Left hindlimb (tissue), 1 donor: ENCODE data around the gene MATR3.
"Not testable (repeated sequence)": the region's sequence is repeated elsewhere in the genome, so short reads cannot be mapped to it uniquely, and the experiment has no call there.

Experiments
- DNase-seq: peaks from one replicate; pipeline ENCODE4 v3.0.0-alpha.2; 2018

MATR3 gene

DNA sequence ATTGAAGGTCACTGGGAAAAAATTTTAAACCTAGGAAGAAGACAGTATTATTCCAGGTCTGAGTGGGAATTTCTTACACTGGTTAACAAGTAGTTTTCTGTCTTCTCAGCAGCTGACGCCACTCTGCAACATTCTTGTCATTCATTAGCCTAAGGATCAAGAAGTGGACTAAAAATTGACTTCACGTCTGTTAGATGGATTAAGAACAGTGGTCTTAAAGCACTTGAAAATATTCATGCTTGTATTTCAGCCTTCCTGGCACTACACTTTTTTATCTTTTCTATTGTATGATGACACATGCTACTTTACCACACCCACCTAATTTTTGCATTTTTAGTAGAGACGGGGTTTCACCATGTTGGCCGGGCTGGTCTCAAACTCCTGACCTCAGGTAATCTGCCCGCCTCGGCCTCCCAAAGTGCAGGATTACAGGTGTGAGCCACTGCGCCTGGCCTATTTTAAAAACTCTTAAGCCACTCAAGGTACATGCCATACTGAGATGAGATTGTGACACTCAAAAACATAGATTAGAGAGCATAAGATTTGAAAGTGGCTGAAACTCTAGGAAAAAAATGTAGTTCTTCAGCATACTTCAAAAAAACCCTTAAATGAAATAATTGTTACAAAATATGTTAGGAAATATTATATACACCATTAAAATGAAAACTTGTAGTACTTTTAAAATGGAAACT is 8.4 kb downstream of the MATR3 start:
- no peak for DNase-seq

DNA sequence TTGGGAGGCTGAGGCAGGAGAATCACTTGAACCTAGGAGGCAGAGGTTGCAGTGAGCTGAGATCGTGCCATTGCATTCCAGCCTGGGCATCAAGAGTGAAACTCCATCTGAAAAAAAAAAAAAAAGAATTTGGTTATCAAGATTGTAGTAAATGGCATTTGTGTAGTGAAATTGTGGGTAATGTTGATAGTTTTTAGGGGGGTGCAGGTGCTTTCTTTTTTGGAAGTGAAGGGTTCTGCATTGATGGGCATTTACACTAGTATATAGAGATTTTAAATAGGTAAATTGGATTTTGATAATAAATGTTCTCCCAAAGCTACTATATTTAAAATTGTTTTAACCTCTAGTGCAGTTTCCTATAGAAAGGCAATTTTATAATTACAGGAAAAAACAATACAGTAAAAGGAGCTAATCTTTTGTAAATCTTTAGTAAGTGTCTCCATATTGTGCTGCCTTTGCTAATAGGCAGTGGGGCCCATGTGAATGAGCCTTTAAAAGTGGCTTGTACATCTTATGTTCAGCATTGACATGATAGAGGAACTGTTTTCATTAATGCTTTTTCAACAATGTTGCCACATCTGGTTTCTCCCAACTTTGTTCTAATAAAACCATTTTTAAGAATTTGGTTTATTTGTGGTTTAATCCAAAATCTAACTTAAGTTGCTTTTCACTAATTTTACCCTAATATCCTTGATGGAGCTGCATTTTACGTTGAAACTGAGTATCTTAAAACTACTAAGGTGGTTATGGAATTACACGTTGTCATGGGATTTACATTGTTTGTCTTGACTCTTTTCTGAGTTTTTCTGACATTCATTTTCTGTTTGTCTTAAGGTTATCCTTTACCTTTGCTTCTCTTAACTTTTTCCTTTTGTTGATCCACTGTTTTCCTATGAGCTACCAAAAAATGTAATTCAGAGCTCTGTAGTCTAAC is 11.1 kb downstream of the MATR3 start:
- no peak for DNase-seq

DNA sequence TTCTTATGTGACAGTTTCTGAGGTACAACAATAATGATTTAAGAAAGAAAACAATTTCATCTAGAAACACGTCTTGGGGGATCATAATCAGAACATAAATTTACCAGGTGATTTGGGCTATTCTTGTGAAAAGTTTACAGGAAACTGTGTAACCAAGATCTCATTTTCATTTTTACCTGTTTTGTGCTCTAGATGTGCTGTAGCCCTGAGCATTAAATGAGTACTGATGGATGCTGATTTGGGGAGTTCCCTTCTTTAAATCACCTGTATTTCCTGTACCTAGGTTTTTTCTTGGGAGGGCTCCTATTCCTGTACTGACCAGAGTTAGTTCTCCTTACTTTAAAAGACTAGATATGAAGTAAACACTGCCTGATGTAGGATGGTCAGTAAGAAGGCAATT is 12.7 kb downstream of the MATR3 start:
- DNase-seq = no peak

DNA sequence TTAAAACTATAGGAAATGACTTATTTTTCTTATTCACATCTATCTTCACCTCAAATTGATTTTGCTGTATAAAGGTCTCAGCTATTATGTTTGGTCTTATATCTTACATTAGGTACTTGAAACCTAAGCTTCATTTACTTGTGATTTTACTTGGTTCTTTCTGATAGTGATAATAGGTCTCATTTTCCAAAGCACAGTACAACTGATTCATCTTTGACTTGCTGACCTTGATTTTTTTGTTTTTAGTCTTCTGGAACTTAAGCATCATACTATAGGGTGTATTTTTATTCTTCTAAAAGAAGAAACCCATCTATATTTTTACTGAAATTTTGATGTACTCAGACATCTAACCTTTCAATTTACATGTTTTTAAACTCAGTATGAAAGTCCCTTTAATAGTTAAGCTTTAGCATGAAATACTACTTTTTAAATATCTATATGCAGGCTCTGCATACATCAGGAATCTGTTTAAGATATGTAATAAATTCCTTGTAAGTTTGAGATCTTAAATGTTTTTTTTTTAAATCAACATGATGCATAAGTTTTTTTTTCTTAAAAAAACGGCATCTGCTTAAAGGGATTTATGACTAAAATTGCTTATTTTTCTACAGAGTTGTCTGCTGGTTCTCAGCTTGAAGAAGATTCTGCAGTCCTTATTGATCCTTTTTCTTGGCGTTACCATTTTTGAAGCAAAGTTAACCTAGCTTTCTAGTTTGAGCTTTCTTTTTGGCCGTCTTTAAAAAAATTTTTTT is 13.3 kb downstream of the MATR3 start:
- no peak for DNase-seq

DNA sequence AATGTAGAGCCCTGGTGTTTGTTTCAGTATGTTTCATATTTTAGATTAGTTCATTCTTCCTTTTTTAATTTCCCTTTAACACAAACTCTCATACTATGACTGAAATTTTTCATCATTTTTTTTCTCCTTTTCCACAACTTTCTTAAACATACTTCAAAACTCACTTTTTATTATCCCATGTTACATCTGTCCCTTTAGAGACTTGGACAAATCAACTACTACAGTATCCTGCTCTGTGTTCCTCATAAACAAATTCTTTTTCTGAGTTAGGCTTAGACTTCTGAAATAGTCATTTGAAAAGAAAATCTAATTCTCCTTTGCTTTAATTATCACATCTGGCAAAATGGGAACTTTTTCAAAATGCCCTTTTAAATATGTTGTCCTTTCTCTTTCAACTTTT is 15.3 kb downstream of the MATR3 start:
- no peak for DNase-seq

DNA sequence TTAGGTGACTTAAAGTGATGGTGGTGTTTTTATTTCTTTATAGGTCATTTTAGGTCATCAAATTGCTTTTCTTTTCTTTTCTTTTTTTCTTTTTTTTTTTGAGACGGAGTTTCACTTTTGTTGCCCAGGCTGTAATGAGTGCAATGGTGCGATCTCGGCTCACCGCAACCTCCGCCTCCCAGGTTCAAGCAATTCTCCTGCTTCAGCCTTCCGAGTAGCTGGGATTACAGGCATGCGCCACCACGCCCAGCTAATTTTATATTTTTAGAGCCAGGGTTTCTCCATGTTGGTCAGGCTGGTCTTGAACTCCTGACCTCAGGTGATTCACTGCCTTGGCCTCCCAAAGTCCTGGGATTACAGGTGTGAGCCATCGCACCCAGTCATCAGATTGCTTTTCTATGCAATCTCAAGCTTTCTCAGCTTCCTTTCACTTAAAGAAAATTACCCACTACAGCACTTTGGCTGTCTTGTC is 17.2 kb downstream of the MATR3 start:
- DNase-seq = not testable (repeated sequence)

DNA sequence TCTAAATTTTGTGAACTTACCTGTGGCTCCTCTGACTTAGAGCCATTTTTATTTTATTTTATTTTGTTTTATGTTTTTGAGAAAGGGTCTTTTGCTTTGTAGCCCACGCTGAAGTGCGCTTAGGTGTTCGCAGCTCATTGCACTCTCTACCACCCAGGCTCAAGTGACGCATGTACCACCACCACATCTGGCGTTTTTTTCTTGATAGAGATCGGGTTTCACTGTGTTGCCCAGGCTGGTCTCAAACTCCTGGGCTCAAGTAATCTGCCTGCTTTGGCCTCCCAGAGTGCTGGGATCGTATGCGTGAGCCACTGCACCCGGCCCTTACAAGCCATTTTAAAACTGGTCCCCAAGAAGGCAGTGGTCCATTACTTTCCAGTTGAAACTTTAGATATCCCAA is 18.5 kb downstream of the MATR3 start:
- no peak for DNase-seq

DNA sequence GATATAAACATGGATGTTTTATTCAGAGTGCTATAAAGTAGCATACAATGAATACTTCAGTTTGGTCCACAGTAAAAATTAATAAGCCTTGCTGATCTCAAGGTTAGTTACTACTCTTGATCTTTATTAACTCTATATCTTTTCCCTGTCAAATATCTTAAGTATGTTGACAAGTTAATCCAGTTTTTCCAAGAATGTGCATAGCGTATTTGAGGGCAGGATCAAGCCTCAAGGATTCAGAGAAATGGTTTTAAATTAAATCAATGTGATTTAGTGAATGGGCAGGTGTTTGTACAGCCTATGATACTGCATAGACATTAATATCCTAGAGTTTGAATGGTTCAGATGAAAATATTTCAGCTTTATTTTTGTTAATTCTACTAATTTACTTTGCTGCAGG is 20.7 kb downstream of the MATR3 start:
- DNase-seq = no peak

DNA sequence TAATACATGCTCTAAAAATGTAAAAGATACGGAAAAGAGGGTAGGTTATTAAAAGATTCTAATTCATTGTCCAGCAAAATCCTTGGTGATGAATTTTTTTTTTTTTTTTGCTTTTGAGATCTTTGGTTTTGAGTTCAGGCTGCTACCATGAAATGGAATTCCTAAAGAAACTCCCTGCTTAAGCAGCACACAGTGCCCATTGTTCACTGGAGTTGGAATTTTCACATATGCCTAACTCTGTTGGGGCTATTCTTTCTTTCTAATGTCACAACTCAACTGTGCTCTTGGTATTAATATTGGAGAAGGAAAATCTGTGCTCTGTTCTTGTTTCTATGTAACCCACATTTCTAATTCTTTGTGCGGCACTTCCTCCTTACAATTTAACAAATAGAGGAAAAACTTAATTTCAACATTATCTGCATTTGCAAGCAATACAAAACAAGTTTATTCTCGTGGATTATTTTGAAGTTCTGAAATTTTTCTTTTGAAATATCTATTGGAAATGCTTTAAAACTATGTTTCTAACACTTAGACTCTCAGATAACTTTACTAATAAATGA is 21.6 kb downstream of the MATR3 start:
- DNase-seq = no peak

DNA sequence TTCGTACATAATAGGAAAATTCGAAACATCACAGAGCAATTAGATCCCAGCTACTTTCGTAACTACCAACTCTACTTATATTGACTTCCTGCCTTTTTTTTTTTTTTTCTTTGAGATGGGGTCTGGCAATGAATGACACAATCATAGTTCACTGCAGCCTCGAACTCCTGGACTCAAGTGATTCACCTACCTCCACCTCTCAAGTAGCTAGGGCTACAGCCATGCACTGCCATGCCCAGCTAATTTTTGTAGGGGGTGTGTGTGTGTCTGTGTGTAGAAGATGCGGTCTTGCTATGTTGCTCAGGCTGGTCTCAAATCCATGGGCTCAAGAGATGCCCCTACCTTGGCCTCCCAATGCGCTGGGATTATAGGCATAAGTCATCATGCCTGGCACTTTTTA is 42.3 kb downstream of the MATR3 start:
- DNase-seq = no peak

DNA sequence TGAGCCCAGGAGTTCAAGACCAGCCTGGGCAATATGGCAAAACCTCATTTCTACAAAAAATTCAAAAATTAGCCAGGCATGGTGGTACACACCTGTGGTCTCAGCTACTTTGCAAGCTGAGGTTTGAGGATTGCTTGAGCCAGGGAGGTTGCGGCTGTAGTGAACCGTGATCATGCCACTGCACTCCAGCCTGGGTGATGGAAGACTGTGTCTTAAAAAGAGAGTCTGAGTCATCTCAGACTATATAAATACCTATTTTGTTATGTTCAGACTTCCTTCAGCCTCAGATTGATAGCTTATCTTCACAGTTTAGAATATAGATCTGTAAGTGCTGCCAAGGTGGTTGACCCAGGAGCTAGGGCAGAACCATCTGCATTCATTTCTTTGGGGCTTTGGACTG is 46.5 kb downstream of the MATR3 start:
- DNase-seq = no peak

DNA sequence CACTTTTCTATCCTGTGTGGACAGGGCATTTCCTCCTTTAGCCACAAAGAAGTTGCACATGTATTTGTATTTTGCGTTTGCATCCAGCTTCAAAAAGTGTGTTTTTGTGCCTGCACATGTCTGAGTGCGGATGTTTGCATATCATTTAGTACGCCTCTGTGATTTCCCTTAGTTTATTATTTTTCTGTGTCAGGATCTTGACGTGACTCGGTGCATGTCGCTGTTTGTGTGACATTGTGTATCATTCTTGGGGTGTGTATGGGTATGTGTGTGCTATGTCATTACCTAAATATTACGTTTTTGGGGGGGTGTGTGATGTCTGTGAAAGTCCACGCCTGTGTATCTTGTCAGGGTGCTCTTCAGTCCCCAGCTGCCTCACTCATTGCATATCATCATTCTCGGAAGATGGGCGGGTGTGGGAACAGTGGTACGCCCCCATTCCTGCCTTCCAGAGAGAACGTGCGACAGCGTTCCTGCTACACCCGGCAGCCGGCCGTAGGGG is 47.7 kb downstream of the MATR3 start:
- DNase-seq = no peak

DNA sequence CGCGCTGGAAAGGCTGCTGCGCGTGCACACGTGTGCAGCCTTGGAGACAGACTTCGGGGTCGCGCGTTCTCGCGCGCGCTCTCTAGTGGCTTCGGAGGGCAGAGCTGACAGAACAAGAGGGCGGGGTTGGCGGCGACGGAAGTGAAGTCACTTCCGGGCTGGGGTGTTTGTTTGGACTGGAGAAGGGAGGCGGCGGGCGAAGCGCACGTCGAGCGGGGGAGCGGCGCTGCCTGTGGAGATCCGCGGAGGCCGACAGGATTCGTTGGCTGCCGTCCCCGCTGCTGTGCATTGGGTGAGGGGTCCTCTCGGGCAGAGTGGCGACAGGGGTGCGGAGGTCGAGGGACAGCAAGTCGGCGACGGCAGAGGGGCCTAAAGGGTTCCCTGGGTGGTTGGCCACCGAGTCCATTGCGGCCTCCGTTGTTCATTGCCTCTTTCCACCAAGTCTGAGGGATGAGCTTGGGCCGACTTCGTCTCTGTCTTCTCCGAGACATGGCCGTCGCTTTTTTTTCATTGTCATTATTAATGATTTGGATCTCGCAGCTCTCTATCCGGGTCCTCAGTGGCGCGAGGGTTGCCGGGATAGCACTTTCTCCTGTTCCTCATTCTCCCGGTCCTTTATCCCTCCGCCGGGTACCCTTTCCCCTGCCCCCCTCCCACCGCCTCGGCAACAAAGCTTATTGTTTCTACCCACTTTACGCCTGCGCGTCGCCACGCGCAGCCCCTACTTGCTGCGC is 48.3 kb downstream of the MATR3 start, which contains the start of gene PAIP2:
Gene PAIP2 (plus strand): TSS at position 166 of the 734 bp plus-strand sequence. CDS start 21,931 bp downstream, outside the sequence.
- DNase-seq = peak; percentile 98

DNA sequence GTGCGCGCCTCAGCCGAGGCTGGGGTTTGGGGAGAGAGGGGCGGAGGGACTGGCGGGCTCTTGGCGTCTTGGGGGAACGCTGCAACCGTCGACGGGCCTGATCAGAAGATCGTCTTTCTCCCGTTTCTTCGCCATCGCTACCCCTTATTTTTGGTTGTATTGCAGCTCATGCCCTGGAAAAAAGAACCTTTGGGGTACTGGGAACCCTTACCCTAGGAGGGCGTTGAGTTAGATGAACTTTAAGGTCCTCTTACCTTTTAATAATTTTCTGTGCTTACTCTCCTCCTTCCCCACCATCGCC is 48.8 kb downstream of the MATR3 start:
- no peak for DNase-seq

DNA sequence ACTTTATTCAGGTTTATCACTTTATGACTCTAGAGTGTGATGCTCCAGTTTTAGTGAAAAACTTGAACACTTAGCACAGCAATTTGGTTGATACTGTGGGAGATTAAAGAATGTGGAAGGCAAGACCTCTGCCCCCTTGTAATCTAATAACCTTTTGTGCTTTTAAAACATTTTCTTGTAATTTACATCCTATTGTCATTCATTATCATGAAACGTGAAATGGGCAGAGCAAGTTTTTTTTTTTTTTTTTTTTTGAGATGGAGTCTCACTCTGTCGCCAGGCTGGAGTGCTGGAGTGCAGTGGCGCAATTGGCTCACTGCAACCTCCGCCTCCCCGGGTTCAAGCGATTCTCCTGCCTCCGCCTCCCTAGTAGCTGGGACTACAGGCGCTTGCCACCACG is 49.9 kb downstream of the MATR3 start:
- no peak for DNase-seq

DNA sequence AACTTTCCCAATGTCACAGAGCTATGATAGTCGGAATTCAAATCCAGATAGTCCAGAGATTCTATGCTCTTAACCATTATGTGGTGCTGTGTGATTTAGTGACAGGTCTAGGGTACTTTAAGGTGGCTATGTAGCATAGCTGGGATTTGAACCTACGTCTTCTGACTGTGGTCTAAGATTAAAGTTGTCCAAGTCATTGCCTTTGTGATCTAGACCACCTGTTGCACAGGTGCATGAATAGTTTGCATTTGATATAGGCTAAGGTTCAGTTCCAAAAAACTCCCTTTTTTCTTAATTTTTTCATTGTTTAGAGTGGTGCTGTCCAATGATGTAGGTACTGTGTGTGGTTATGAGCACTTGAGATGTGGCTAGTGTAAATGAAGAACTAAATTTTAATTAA is 50.6 kb downstream of the MATR3 start:
- no peak for DNase-seq

DNA sequence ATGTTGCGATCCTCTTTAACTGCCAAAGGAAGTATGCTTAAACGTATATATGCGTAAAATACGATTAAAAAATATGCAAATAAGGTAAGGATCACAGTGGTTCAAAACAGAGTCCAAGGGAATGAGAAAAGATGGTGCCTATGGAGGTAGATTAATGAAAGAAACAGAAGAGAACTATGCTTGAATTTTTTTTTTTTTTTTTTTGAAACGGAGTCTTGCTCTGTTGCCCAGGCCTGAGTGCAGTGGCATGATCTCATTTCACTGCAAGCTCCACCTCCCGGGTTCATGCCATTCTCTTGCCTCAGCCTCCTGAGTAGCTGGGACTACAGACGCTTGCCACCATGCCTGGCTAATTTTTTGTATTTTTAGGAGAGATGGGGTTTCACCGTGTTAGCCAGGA is 51.9 kb downstream of the MATR3 start:
- not testable (repeated sequence) for DNase-seq

DNA sequence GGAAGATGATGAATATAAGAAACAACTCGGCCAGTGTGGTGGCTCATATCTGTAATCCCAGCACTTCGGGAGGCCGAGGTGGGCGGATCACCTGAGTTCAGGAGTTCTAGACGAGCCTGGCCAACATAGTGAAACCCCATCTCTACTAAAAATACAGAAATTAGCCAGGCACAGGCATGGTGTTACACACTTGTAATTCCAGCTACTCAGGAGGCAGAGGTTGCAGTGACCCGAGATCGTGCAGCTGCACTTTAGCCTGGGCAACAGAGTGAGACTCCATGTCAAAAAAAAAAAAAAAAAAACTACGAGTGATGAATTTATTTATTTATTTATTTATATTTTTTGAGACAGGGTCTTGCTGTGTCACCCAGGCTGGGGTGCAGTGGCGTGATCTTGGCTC is 54.3 kb downstream of the MATR3 start:
- not testable (repeated sequence) for DNase-seq

DNA sequence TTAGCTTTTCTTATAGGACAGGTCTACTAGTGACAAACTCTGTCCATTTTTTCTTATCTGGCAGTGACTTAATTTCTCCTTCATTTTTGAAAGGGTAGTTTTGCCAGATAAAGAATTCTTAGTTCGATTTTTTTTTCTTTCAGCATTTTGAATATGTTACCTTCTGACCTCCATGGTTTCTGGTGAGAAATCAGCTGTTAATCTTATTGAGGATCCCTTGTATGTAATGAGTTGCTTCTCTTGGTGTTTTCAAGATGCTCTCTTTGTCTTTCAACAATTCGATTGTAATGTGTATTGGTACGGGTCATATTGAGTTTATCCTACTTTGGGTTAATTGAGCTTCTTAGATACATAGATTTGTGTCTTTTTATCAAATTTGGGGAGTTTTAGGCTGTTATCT is 60.6 kb downstream of the MATR3 start:
- no peak for DNase-seq

DNA sequence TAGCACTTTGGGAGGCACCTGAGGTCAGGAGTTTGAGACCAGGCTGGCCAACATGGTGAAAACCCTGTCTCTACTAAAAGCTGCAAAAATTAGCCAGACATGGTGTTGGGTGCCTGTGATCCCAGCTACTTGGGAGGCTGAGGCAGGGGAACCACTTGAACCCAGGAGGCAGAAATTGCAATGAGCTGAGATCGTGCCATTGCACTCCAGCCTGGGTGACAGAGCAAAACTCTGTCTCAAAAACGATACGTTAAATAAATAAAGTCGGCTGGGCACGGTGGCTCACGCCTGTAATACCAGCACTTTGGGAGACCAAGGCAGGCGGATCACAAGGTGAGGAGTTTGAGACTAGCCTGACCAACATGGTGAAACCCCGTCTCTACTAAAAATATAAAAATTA is 62.4 kb downstream of the MATR3 start:
- not testable (repeated sequence) for DNase-seq

DNA sequence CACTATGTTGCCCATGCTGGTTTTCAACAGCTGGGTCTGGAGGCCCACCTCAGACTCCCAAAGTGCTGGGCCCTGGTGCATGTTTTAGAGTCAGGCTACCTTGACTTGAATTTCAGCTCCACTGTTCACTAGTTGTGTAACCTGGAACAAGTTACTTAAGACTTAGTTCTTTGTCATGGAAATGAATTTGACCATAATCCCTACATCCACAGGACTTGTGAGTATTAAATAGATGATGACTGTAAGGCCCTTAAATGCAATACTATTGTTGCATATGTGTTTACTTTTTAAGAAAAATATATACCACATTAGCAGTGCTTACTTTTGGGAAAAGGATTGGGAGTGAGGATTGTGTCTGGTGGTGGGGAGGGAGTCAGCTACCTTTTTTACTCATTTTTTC is 64.5 kb downstream of the MATR3 start:
- DNase-seq = no peak

DNA sequence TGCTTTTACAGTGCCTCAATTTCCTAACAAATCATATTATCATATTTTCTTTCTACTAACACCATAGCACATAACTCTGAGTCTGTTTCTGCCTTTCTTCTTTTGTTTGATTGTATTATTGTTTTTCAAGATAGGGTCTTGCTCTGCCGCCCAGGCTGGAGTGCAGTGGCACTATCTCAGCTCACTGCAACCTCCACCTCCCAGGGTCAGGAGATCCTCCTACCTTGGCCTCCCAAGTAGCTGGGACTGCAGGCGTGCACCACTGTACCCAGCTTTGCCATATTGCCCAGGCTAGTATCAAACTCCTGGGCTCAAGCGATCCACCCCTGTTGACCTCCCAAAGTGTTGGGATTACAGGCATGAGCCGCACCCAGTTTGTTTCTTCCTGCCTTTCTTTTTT is 66.8 kb downstream of the MATR3 start:
- DNase-seq = no peak
